Loucy (cell line): Measurements from ENCODE around the gene MMP19.

ENCODE experiments used
- EZH2phosphoT487 ChIP-seq: fragments of 200-600 bp; IDR thresholded peaks from 2 replicates; pipeline ENCODE4 v1.6.1; 2018; ENCODE audit warnings: antibody characterized with exemption, mild to moderate bottlenecking, moderate library complexity, borderline replicate concordance
- TF ChIP-seq, protein P1 (sequence below): fragments of 200-600 bp; sonication (generic); conservative IDR thresholded peaks from 2 replicates; pipeline ENCODE4 v1.5.1; 2014; ENCODE audit warnings: mild to moderate bottlenecking, antibody characterized with exemption, low read length

DNA sequence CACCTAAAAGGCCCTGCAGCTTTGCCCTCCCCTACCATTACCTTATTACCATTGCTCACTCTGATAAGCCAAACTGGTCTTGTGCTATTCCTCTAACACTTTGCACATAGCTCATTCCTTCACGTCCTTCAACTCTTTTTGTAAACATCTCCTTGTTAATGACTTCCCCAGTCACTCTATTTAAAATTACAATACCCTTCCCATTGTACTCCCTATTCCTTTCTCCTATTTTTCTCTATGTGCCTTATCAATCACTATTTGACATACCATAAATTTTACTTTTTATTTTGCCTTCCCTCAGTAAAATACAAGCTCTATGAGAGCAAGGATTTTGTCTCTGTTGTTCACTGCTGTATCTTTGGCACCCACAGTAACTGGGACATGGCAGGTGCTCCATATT is 30.6 kb downstream of the MMP19 start:
- TF ChIP-seq, protein P1, sequence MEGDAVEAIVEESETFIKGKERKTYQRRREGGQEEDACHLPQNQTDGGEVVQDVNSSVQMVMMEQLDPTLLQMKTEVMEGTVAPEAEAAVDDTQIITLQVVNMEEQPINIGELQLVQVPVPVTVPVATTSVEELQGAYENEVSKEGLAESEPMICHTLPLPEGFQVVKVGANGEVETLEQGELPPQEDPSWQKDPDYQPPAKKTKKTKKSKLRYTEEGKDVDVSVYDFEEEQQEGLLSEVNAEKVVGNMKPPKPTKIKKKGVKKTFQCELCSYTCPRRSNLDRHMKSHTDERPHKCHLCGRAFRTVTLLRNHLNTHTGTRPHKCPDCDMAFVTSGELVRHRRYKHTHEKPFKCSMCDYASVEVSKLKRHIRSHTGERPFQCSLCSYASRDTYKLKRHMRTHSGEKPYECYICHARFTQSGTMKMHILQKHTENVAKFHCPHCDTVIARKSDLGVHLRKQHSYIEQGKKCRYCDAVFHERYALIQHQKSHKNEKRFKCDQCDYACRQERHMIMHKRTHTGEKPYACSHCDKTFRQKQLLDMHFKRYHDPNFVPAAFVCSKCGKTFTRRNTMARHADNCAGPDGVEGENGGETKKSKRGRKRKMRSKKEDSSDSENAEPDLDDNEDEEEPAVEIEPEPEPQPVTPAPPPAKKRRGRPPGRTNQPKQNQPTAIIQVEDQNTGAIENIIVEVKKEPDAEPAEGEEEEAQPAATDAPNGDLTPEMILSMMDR: no peak
- TF ChIP-seq EZH2phosphoT487: no peak
